Middle frontal gyrus (tissue), 1 donor: ENCODE measurements around the gene UCK1.

Experiments
- DNase-seq: peaks from one replicate; pipeline ENCODE4 v3.0.0-alpha.2; 2015; ENCODE audit warnings: low spot score; ENCODE audit errors: extremely low spot score

UCK1 gene

GRCh38 chr9:131477367-131477766 is 53.7 kb downstream of the UCK1 start:
- DNase-seq, result no peak

GRCh38 chr9:131476777-131477345 is 54.2 kb downstream of the UCK1 start:
- DNase-seq, result no peak

- no peak for DNase-seq
Observed at GRCh38 chr9:131475956-131476776, 54.9 kb downstream of the UCK1 start.

GRCh38 chr9:131475111-131475955 is 55.7 kb downstream of the UCK1 start:
- DNase-seq, result no peak

GRCh38 chr9:131474711-131475110 is 56.4 kb downstream of the UCK1 start:
- DNase-seq, result no peak

- DNase-seq, result no peak
Observed at GRCh38 chr9:131473891-131474290, 57.2 kb downstream of the UCK1 start.
